Measurements from ENCODE around the gene PRAMEF5.
"Not testable (repeated sequence)": the region's sequence is repeated elsewhere in the genome, so short reads cannot be mapped to it uniquely, and the experiment has no call there.

PRAMEF5 gene

DNA sequence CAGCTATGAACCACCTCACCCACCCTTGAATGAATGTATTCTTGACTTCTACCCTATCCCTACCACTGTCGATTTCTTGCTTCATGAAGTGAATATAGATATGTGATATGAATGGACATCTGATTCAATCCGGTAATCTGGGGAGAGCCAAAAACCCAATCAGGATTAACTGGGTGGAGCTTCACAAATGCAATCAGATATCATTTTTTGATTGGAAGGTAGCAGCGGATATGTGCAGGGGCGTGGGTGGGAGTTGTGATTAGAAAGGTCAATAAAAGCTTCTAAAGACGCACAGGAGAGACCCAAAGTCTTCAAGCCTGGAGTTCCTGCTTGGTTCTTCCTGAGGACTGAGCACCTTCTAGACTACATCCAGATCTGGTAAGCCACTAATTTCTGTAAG is at the start of gene PRAMEF5:
Gene PRAMEF5, plus strand, starts transcription at position 301 of the 400 bp plus-strand sequence. CDS start 5,071 bp downstream, outside the sequence.
- H2AFZ ChIP-seq (ENCODE audit: low read depth, low read length); H3K36me3 ChIP-seq (ENCODE audit: insufficient read depth, low read length); H3K4me3 ChIP-seq (ENCODE audit: low read length); H3K27me3 ChIP-seq (ENCODE audit: insufficient read depth, low read length); H3K9me3 ChIP-seq (ENCODE audit: low read length); H3K4me1 ChIP-seq (ENCODE audit: insufficient read depth, low read length): not testable (repeated sequence)

GRCh38 chr1:13208712-13209111 is 45.3 kb upstream of the PRAMEF5 start:
- H3K4me1 ChIP-seq (ENCODE audit: insufficient read depth, low read length); H3K27me3 ChIP-seq (ENCODE audit: insufficient read depth, low read length); H3K36me3 ChIP-seq (ENCODE audit: insufficient read depth, low read length); H2AFZ ChIP-seq (ENCODE audit: low read depth, low read length); H3K4me3 ChIP-seq (ENCODE audit: low read length); H3K9me3 ChIP-seq (ENCODE audit: low read length): not testable (repeated sequence)

DNA sequence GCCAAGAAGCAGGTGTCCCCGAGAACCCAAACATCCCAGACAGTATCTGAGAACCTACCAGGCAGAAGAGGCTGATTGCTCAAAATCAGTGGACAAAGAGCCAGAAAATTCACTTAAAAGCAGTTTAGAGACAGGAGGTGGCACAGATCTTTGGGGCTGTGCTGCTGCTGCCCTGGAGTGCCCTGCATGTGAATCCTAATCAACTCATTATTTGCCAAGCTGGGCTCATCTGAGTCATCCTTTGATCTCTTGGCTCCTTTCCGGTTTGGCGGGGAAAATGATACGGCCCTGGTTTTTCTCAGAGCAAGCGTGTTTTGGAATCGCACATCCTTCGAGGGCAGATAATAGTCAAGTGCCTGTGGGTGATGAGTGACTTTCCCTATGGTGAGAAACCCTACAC is 37.4 kb upstream of the PRAMEF5 start:
- H3K27me3 ChIP-seq (ENCODE audit: insufficient read depth, low read length); H3K9me3 ChIP-seq (ENCODE audit: low read length); H2AFZ ChIP-seq (ENCODE audit: low read depth, low read length); H3K36me3 ChIP-seq (ENCODE audit: insufficient read depth, low read length); H3K4me3 ChIP-seq (ENCODE audit: low read length); H3K4me1 ChIP-seq (ENCODE audit: insufficient read depth, low read length): not testable (repeated sequence)

- not testable (repeated sequence) for H3K4me1 ChIP-seq (ENCODE audit: insufficient read depth, low read length); H3K36me3 ChIP-seq (ENCODE audit: insufficient read depth, low read length); H3K9me3 ChIP-seq (ENCODE audit: low read length); H3K27me3 ChIP-seq (ENCODE audit: insufficient read depth, low read length); H2AFZ ChIP-seq (ENCODE audit: low read depth, low read length); H3K4me3 ChIP-seq (ENCODE audit: low read length)
Observed at GRCh38 chr1:13219203-13219602, 34.8 kb upstream of the PRAMEF5 start.

GRCh38 chr1:13222788-13223187 is 31.2 kb upstream of the PRAMEF5 start:
- H3K36me3 ChIP-seq (ENCODE audit: insufficient read depth, low read length); H3K4me1 ChIP-seq (ENCODE audit: insufficient read depth, low read length); H3K27me3 ChIP-seq (ENCODE audit: insufficient read depth, low read length); H2AFZ ChIP-seq (ENCODE audit: low read depth, low read length); H3K4me3 ChIP-seq (ENCODE audit: low read length); H3K9me3 ChIP-seq (ENCODE audit: low read length): not testable (repeated sequence)

DNA sequence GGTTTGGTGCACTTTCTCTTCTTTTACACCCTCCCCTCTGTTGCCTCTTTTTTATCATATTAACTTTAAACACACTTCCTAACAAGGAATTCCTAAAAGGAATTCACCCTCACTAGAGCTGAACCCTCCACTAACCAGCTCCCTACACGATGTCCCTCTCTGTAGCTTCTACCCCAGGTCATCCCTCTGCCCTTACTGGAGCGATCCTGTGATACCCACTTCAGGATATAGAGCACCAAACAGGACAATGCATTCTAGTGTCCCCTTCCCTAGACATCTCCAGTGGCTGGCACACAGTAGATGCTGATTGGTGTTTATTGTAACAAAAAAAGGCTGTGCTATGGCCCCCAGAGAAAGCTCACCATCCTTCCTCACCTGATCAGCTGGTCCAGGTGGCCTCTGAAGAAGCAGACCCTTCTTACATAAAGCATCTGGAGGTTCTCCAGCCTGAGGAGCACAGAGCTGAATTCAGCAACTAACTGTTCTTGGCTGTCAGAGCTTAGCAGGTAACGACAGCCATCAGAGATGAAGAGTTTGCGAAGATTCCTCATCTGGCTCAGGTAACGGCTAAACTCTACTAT is 29.4 kb upstream of the PRAMEF5 start:
- Histone ChIP-seq H3K4me3 (ENCODE audit: low read length) (no peak overlapping the region), H3K36me3 (ENCODE audit: insufficient read depth, low read length) (no peaks in the 10 kb centered on the region), H3K4me1 (ENCODE audit: insufficient read depth, low read length) (no peaks in the 10 kb centered on the region), H2AFZ (ENCODE audit: low read depth, low read length) (no peak overlapping the region), H3K9me3 (ENCODE audit: low read length) (no peaks in the 10 kb centered on the region), H3K27me3 (ENCODE audit: insufficient read depth, low read length) (peaks cover 4% of the 10 kb centered on the region)

DNA sequence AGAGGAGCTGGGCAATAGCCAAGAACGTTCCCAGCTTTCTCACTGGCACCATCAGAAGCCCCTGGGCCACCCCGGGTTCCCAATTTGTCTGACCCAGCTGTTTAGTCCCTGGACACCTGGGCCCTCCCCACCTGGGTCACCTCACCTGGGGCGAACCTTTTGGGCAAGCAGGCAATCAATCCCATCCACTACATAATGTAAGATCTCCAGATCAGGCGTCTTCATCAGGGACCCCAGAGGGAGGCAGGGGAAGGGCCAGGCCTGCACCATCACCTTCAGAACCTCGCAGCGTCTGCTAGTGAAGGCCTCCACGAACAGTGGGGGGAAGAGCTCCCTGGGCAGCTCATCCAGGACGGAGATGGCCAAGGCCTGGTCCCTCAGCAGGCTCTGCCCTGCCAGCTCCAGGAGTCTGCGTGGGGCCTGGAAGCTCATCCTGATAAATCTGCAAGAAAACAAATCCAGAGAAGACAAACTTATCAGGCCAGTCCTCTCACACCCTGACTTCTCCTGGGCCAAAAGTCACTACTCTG is 28.3 kb upstream of the PRAMEF5 start, which contains the start of gene PRAMEF18:
Gene PRAMEF18, minus strand, starts transcription at position 480 of the 530 bp plus-strand sequence. Its CDS starts 48 bp downstream, at position 432.
- not testable (repeated sequence) for H3K36me3 ChIP-seq (ENCODE audit: insufficient read depth, low read length); H3K9me3 ChIP-seq (ENCODE audit: low read length); H2AFZ ChIP-seq (ENCODE audit: low read depth, low read length); H3K27me3 ChIP-seq (ENCODE audit: insufficient read depth, low read length); H3K4me1 ChIP-seq (ENCODE audit: insufficient read depth, low read length); H3K4me3 ChIP-seq (ENCODE audit: low read length)

DNA sequence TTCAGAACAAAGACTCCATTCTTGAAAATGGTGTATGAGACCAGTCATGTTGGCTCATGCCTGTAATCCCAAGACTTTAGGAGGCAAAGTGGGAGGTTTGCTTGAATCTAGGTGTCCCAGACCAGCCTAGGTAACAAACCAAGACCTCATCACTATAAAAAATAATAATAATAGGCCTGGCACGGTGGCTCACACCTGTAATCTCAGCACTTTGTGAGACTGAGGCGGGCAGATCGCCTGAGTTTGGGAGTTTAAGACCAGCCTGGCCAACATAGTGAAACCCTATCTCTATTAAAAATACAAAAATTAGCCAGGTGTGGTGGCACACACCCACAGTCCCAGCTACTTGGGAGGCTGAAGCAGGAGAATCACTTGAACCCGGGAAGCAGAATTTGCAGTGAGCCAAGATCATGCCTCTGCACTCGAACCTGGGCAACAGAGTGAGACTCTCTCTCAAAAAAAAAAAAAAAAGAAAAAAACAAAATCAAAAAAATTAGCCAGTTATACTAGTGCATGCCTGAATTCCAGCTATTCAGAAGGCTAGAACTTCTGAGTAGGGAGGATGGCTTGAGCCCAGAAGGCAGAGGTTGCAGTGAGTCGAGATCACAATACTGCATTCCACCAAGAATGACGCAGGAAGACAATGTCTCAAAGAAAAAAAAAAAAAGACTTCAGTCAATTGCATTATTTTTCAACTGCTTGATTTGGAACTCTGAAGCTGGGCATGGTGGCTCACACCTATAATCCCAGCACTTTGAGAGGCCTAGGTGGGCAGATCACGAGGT is 26.5 kb upstream of the PRAMEF5 start:
- H3K4me3 ChIP-seq (ENCODE audit: low read length); H3K4me1 ChIP-seq (ENCODE audit: insufficient read depth, low read length); H3K27me3 ChIP-seq (ENCODE audit: insufficient read depth, low read length); H2AFZ ChIP-seq (ENCODE audit: low read depth, low read length); H3K9me3 ChIP-seq (ENCODE audit: low read length); H3K36me3 ChIP-seq (ENCODE audit: insufficient read depth, low read length): not testable (repeated sequence)

- Histone ChIP-seq H2AFZ (ENCODE audit: low read depth, low read length) (no peak overlapping the region), H3K36me3 (ENCODE audit: insufficient read depth, low read length) (no peaks in the 10 kb centered on the region), H3K4me1 (ENCODE audit: insufficient read depth, low read length) (no peaks in the 10 kb centered on the region), H3K4me3 (ENCODE audit: low read length) (no peak overlapping the region), H3K27me3 (ENCODE audit: insufficient read depth, low read length) (peaks cover 4% of the 10 kb centered on the region), H3K9me3 (ENCODE audit: low read length) (no peaks in the 10 kb centered on the region)
Observed at GRCh38 chr1:13228343-13228781, 25.6 kb upstream of the PRAMEF5 start.

DNA sequence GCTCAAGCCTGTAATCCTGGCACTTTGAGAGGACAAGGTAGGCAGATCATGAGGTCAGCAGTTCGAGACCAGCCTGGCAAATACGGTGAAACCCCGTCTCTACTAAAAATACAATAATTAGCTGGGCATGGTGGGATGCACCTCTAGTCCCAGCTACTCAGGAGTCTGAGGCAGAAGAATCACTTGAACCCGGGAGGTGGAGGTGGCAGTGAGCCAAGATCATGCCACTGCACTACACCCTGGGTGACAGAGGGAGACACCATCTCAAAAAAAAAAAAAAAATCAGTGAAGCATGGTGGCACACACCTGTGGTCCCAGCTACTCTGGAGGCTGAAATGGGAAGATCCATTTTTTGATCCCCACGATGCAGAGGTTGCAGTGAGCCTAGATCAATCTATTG is 23.9 kb upstream of the PRAMEF5 start:
- H3K9me3 ChIP-seq (ENCODE audit: low read length); H2AFZ ChIP-seq (ENCODE audit: low read depth, low read length); H3K27me3 ChIP-seq (ENCODE audit: insufficient read depth, low read length); H3K4me3 ChIP-seq (ENCODE audit: low read length); H3K4me1 ChIP-seq (ENCODE audit: insufficient read depth, low read length); H3K36me3 ChIP-seq (ENCODE audit: insufficient read depth, low read length): not testable (repeated sequence)

GRCh38 chr1:13230601-13231000 is 23.4 kb upstream of the PRAMEF5 start:
- H3K9me3 ChIP-seq (ENCODE audit: low read length); H3K4me1 ChIP-seq (ENCODE audit: insufficient read depth, low read length); H3K4me3 ChIP-seq (ENCODE audit: low read length): not testable (repeated sequence)

DNA sequence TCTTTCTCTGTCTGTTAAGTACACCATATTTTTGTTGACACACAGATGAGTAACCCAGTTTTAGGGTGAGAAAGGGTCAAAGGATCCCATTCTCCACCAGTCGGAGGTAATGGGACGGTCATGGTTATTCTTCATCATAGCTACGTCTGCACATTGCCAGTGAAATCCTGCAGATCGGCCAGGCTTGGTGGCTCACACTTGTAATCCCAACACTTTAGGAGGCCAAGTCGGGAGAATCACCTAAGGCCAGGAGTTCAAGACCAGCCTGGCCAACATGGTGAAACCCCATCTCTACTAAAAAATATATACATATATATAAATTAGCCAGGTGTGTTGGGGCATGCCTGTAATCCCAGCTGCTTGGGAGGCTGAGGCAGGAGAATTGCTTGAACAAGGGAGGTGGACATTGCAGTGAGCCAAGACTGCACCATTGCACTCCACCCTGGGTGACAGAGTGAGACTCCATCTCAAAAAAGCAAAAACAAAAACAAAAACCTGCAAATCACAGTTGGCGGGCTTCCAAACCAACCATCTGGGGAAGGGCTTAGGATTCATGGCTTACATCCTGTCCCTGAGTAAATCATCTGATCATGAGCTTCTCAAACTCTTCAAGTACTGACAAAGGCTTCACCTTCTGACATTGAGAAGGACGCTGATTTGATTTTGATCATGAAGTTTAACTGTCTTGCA is 22.8 kb upstream of the PRAMEF5 start:
- H3K27me3 ChIP-seq (ENCODE audit: insufficient read depth, low read length); H3K4me1 ChIP-seq (ENCODE audit: insufficient read depth, low read length); H3K36me3 ChIP-seq (ENCODE audit: insufficient read depth, low read length); H3K4me3 ChIP-seq (ENCODE audit: low read length); H3K9me3 ChIP-seq (ENCODE audit: low read length); H2AFZ ChIP-seq (ENCODE audit: low read depth, low read length): not testable (repeated sequence)

More at GRCh38 chr1:13230601-13231000, 23.4 kb upstream of the PRAMEF5 start:
- not testable (repeated sequence) for H2AFZ ChIP-seq (ENCODE audit: low read depth, low read length); H3K27me3 ChIP-seq (ENCODE audit: insufficient read depth, low read length); H3K36me3 ChIP-seq (ENCODE audit: insufficient read depth, low read length)

GRCh38 chr1:13232056-13232455 is 21.9 kb upstream of the PRAMEF5 start:
- H3K36me3 ChIP-seq (ENCODE audit: insufficient read depth, low read length); H3K4me3 ChIP-seq (ENCODE audit: low read length); H3K27me3 ChIP-seq (ENCODE audit: insufficient read depth, low read length); H3K4me1 ChIP-seq (ENCODE audit: insufficient read depth, low read length); H3K9me3 ChIP-seq (ENCODE audit: low read length); H2AFZ ChIP-seq (ENCODE audit: low read depth, low read length): not testable (repeated sequence)
